ENCODE results near the gene MED20.

The MED20 gene

GRCh38 chr6:41878246-41878645 is 42.7 kb downstream of the MED20 start:
- 80% methylated on average over 2 of the region's 2 CpGs for WGBS
- H3K4me3 ChIP-seq (ENCODE audit: low read length) = no peak overlapping the region
- H3K36me3 ChIP-seq (ENCODE audit: insufficient read depth, low read length) = no peaks in the 10 kb centered on the region
- H3K27ac ChIP-seq (ENCODE audit: low read depth, low read length) = peak overlapping the region; percentile 45
- H3K9ac ChIP-seq (ENCODE audit: low read depth, low read length) = peak overlapping the region; percentile 5; the same call in 1 of the 2 replicates
- peaks cover 14% of the 10 kb centered on the region for H3K4me1 ChIP-seq (ENCODE audit: insufficient read depth, low read length)
- H3K27me3 ChIP-seq (ENCODE audit: insufficient read depth, low read length) = no peaks in the 10 kb centered on the region
- H3K9me3 ChIP-seq (ENCODE audit: insufficient read depth, low read depth, low read length) = no peaks in the 10 kb centered on the region

GRCh38 chr6:41877051-41877680 is 43.8 kb downstream of the MED20 start:
- no peak overlapping the region for H3K27ac ChIP-seq (ENCODE audit: low read depth, low read length)
- H3K36me3 ChIP-seq (ENCODE audit: insufficient read depth, low read length) = no peaks in the 10 kb centered on the region
- H3K9ac ChIP-seq (ENCODE audit: low read depth, low read length) = no peak overlapping the region
- no peak overlapping the region for H3K4me3 ChIP-seq (ENCODE audit: low read length)
- peaks cover 18% of the 10 kb centered on the region for H3K4me1 ChIP-seq (ENCODE audit: insufficient read depth, low read length)
- no peaks in the 10 kb centered on the region for H3K27me3 ChIP-seq (ENCODE audit: insufficient read depth, low read length)
- H3K9me3 ChIP-seq (ENCODE audit: insufficient read depth, low read depth, low read length) = no peaks in the 10 kb centered on the region
- WGBS = 87% methylated on average over 2 of the region's 2 CpGs

GRCh38 chr6:41874741-41875140 is 46.2 kb downstream of the MED20 start:
- 94% methylated on average over 1 of the region's 1 CpG for WGBS
- Histone ChIP-seq H3K27ac (ENCODE audit: low read depth, low read length) (no peak overlapping the region), H3K4me3 (ENCODE audit: low read length) (no peak overlapping the region), H3K9ac (ENCODE audit: low read depth, low read length) (no peak overlapping the region), H3K27me3 (ENCODE audit: insufficient read depth, low read length) (no peaks in the 10 kb centered on the region), H3K36me3 (ENCODE audit: insufficient read depth, low read length) (peaks cover 8% of the 10 kb centered on the region), H3K9me3 (ENCODE audit: insufficient read depth, low read depth, low read length) (no peaks in the 10 kb centered on the region), H3K4me1 (ENCODE audit: insufficient read depth, low read length) (peaks cover 18% of the 10 kb centered on the region)

- Histone ChIP-seq H3K4me1 (ENCODE audit: insufficient read depth, low read length) (peaks cover 8% of the 10 kb centered on the region; the same call in 1 of the 2 replicates), H3K36me3 (ENCODE audit: insufficient read depth, low read length) (peaks cover 13% of the 10 kb centered on the region), H3K27ac (ENCODE audit: low read depth, low read length) (no peak overlapping the region), H3K9me3 (ENCODE audit: insufficient read depth, low read depth, low read length) (no peaks in the 10 kb centered on the region), H3K27me3 (ENCODE audit: insufficient read depth, low read length) (no peaks in the 10 kb centered on the region), H3K9ac (ENCODE audit: low read depth, low read length) (no peak overlapping the region), H3K4me3 (ENCODE audit: low read length) (no peak overlapping the region)
- 96% methylated on average over 12 of the region's 13 CpGs for WGBS
These were observed 48.8 kb downstream of the MED20 start for GRCh38 chr6:41872147-41872546.

DNA sequence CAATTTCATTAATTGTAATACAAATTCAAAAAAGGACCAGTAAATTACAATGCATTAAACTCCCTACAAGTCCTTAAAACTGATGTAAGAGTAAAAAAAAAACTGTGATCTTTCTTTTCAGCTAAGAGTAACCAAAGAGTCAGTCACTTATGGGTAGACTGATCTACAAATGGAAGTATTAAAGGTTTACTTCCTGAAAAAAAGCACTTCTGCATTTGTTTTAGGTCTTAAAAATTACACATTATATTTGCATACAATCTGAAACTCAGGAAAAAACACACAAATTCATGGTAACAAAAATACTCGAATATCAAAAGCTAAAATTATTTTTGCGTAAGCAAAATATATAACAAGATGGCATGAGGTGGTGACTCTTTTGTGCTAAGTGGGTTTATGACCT is 49.2 kb downstream of the MED20 start:
- H3K4me3 ChIP-seq (ENCODE audit: low read length) = no peak overlapping the region
- 100% methylated on average over 2 of the region's 2 CpGs for WGBS
- no peaks in the 10 kb centered on the region for H3K27me3 ChIP-seq (ENCODE audit: insufficient read depth, low read length)
- peaks cover 8% of the 10 kb centered on the region; the same call in 1 of the 2 replicates for H3K4me1 ChIP-seq (ENCODE audit: insufficient read depth, low read length)
- no peak overlapping the region for H3K9ac ChIP-seq (ENCODE audit: low read depth, low read length)
- H3K9me3 ChIP-seq (ENCODE audit: insufficient read depth, low read depth, low read length) = no peaks in the 10 kb centered on the region
- no peak overlapping the region for H3K27ac ChIP-seq (ENCODE audit: low read depth, low read length)
- peaks cover 13% of the 10 kb centered on the region for H3K36me3 ChIP-seq (ENCODE audit: insufficient read depth, low read length)

DNA sequence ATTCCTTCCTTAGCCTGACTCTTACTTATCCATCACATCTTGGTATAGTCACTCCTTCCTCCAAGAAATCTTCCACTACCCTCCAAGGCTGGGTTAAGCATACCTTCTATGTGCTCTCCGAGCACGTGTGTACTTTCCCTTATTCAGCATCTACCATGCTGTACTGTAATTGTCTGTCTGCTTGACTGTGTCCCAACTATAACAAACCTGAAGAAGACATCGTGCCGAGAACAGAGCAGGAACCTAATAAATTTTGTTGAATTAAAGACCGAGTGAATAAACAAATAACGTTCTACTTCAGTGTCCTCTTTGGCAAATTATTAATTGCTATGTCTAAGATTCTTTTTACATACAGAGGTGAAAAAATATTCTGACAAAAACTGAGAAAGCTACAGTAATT is 61.6 kb downstream of the MED20 start:
- Histone ChIP-seq H3K4me3 (ENCODE audit: low read length) (no peak overlapping the region), H3K9ac (ENCODE audit: low read depth, low read length) (no peak overlapping the region), H3K9me3 (ENCODE audit: insufficient read depth, low read depth, low read length) (no peaks in the 10 kb centered on the region), H3K4me1 (ENCODE audit: insufficient read depth, low read length) (no peaks in the 10 kb centered on the region), H3K27me3 (ENCODE audit: insufficient read depth, low read length) (no peaks in the 10 kb centered on the region), H3K27ac (ENCODE audit: low read depth, low read length) (no peak overlapping the region), H3K36me3 (ENCODE audit: insufficient read depth, low read length) (no peaks in the 10 kb centered on the region)
- WGBS = 94% methylated on average over 6 of the region's 6 CpGs

DNA sequence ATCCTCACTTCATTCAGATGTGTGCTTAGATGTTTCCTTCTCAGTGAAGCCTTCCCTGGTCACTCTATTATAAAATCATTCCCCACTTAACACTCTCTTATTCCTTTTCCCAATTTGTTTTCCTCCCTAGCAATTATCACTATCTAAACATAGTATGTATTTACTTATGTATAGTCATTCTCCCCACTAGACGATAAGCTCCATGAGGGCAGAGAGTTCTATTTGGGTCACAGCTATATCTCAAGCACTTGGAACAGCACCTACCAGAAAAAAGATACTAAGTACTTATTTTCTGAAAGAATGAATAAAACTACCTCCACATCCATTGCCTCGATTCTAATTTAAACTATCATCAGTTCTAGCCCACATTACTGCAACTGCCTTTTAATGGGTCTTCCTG is 62.2 kb downstream of the MED20 start:
- Histone ChIP-seq H3K9ac (ENCODE audit: low read depth, low read length) (no peak overlapping the region), H3K4me3 (ENCODE audit: low read length) (no peak overlapping the region), H3K27ac (ENCODE audit: low read depth, low read length) (no peak overlapping the region), H3K36me3 (ENCODE audit: insufficient read depth, low read length) (no peaks in the 10 kb centered on the region), H3K4me1 (ENCODE audit: insufficient read depth, low read length) (no peaks in the 10 kb centered on the region), H3K9me3 (ENCODE audit: insufficient read depth, low read depth, low read length) (no peaks in the 10 kb centered on the region), H3K27me3 (ENCODE audit: insufficient read depth, low read length) (no peaks in the 10 kb centered on the region)
- WGBS = 91% methylated on average over 1 of the region's 2 CpGs
